T-helper 2 cell treated with Interferon-gamma antibody and Interleukin-4, amounts not matched to agents 5 μg/mL and 100 μg/mL, for 36 hours (primary cell): Measurements from ENCODE around the gene KIZ.

Experiments used
- DNase-seq: peaks from one replicate; pipeline ENCODE4 v3.0.0; 2021; ENCODE audit warnings: low spot score
- H3K27ac Mint-ChIP-seq: one replicate; pipeline ENCODE4 v1.8.0; 2021; ENCODE audit warnings: mild to moderate bottlenecking, mixed read lengths
- H3K27me3 Mint-ChIP-seq: one replicate; pipeline ENCODE4 v1.8.0; 2021; ENCODE audit warnings: low read depth, mixed read lengths
- H3K36me3 Mint-ChIP-seq: one replicate; pipeline ENCODE4 v1.8.0; 2021; ENCODE audit warnings: low read depth, mixed read lengths
- H3K4me1 Mint-ChIP-seq: one replicate; pipeline ENCODE4 v1.8.0; 2021; ENCODE audit warnings: low read depth, mixed read lengths
- H3K4me3 Mint-ChIP-seq: one replicate; pipeline ENCODE4 v1.8.0; 2022; ENCODE audit warnings: mild to moderate bottlenecking, moderate library complexity, mixed read lengths
- H3K9me3 Mint-ChIP-seq: one replicate; pipeline ENCODE4 v1.8.0; 2021; ENCODE audit warnings: mixed read lengths

KIZ gene

DNA sequence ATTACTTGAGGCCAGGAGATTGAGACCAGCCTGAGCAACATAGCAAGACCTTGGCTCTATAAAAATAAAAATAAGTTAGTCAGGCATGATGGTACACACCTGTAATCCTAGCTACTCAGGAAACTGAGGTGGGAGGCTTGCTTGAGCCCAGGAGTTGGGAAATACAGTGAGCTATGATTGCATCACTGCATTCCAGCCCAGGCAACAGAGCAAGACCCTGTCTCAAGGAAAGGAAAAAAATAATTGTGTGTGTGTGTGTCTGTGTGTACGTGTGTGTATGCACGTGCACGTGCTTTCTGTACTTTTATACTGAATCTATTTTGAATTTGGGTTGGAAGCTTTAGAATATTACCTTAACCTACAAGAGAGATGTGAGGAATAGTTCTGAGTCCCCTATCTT lies 58.9 kb downstream of the KIZ start:
- Mint-ChIP-seq H3K27me3 (no peaks in the 10 kb centered on the region), H3K4me3 (no peak overlapping the region), H3K27ac (no peak overlapping the region), H3K9me3 (no peaks in the 10 kb centered on the region), H3K4me1 (no peaks in the 10 kb centered on the region), H3K36me3 (no peaks in the 10 kb centered on the region)
- no peak for DNase-seq

DNA sequence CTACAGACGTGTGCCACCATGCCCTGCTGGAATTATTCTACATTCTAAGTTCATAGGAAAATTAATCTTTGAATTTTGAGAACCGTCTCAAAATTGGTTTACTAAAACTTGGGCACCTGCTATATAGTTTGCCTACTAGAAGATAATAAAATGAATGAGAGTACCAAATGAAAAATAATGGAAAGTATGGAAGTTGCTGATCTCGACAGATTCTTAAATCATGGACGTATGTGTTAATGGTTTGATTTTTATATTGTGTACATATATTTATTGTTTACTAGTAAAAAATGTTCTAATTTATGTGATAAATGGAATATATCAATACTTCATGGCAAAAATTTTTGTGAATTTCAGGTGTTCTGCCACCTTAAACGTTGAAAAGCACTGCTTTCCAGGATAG lies 60.0 kb downstream of the KIZ start:
- Mint-ChIP-seq H3K27ac (no peak overlapping the region), H3K4me3 (no peak overlapping the region), H3K36me3 (no peaks in the 10 kb centered on the region), H3K27me3 (no peaks in the 10 kb centered on the region), H3K9me3 (no peaks in the 10 kb centered on the region), H3K4me1 (no peaks in the 10 kb centered on the region)
- DNase-seq, result no peak

DNA sequence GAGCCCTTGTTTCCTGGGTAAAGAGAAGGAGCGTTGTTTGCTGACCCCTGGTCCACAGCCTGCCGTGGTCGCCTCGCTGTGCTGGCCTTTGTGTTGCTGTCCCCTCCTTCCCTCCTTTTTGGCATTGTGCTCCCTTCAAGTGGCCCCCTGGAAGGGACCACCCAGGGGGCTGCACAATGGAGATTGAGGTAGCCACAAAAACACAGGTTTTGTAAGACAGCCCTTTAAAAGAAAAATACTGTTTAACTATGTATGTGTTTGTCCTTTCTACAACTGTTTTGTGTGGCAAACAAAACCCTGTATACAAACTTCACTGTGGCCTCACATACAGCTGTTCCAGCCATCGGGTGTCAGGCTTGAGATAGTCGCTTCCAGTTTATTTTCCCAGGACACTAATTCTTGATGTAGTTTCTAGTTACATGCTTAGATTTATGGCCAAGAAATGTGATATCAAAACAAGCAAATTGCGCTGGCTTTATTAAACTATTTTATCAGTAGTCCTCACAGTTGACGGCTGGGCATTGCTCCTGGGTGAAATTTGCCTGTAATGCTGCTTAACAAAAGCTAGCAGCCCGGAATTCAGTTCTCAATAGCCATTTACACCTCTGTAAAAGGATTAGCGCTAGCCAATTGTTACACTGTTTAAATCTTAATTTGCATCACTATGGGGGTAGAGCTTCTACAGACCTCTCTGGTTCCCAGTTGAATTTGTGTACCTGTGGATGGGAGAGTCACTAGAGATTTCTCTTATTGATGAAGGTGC lies 64.1 kb downstream of the KIZ start:
- no peak overlapping the region for H3K4me3 Mint-ChIP-seq
- no peaks in the 10 kb centered on the region for H3K9me3 Mint-ChIP-seq
- peaks cover 2% of the 10 kb centered on the region for H3K4me1 Mint-ChIP-seq
- DNase-seq, result no peak
- no peaks in the 10 kb centered on the region for H3K36me3 Mint-ChIP-seq
- no peak overlapping the region for H3K27ac Mint-ChIP-seq
- H3K27me3 Mint-ChIP-seq, result no peaks in the 10 kb centered on the region

DNA sequence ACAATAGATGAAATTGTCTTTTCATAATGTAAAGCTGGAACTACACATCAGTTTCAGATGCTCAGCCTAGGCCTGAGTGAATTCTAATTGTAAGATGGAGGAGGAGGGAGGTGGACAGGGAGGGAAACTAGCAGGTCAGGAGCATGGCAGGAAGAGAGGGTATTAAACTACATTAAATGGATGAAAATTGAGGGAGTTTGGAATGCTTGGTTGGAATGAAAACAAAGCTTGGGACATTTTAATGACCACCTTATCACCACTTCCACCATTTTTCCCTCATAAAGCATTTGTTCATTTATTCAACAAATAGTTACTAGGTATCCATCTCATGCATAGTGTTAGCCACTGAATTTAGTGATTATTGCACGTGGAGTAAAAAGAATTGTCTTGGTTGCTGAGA lies 65.0 kb downstream of the KIZ start:
- Mint-ChIP-seq H3K4me1 (peaks cover 2% of the 10 kb centered on the region), H3K36me3 (no peaks in the 10 kb centered on the region), H3K4me3 (no peak overlapping the region), H3K9me3 (no peaks in the 10 kb centered on the region), H3K27ac (no peak overlapping the region), H3K27me3 (no peaks in the 10 kb centered on the region)
- no peak for DNase-seq

DNA sequence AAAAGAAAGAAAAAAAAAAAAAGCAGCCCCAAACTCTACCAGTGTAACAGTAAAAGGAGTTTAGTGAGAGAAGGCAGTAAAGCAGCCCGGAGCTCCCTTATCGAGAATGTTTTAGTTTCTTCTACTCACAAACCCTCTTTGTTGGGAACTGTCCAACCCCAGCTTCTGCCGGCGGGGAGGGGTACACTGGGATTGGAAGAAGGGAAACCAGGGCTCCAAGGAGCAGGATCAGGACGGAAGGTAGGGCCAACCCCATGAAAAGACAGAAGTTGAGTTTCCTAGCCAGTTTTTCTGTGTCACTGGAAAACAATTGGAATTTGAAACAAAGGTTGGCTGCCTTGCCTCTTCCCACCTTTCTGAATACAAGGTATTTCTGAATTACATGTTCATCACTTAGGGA lies 66.0 kb downstream of the KIZ start:
- DNase-seq, result no peak
- H3K9me3 Mint-ChIP-seq, result no peaks in the 10 kb centered on the region
- H3K36me3 Mint-ChIP-seq, result no peaks in the 10 kb centered on the region
- no peaks in the 10 kb centered on the region for H3K27me3 Mint-ChIP-seq
- no peak overlapping the region for H3K4me3 Mint-ChIP-seq
- H3K4me1 Mint-ChIP-seq, result peaks cover 2% of the 10 kb centered on the region
- H3K27ac Mint-ChIP-seq, result no peak overlapping the region

DNA sequence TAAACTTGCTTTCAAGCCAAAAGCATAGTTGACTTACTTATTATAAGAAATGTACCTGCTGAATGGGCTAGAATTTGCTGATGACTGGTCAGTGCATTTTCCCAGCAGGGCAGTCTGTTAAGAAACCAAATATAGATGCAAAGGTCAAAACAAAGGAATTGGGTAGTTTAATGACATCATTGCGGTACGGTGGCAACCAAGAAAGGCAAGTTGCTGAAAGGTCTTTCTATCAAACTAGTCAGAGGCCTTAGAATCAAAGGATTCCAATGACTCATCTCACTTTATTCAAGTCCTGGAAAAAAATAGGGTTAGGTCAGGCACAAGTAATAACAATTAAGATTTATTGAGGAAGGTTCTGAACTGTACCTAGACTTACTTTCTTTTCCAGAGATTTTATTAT lies 76.4 kb downstream of the KIZ start:
- Mint-ChIP-seq H3K27me3 (no peaks in the 10 kb centered on the region), H3K9me3 (no peaks in the 10 kb centered on the region), H3K27ac (no peak overlapping the region), H3K36me3 (no peaks in the 10 kb centered on the region), H3K4me1 (no peaks in the 10 kb centered on the region), H3K4me3 (no peak overlapping the region)
- no peak for DNase-seq

DNA sequence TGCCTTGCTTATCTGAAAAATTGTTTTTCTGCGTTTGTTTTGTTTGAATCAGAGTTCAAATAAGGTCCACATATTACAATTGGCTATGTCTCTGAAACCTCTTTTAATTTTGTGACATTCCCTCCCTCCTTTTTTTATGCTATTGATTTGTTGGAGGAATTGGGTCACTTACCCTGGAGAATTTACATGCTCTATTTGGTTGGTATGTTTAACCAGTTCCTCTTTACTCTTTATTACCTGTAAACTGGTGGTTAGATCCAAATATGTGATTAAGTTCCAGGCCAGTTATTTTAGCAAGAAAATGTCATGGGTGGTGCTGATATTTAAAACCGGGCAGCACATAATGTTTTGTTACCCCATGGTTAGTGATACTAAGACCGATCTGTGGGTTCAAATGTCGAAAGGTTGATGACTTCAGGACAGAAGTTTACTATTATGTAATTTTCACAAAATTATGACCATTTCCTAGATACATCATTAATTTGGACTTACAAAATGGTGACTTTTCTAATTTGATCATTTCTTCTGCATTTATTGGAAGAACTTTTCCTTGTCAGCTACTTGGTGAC lies 77.3 kb downstream of the KIZ start:
- no peaks in the 10 kb centered on the region for H3K4me1 Mint-ChIP-seq
- H3K36me3 Mint-ChIP-seq, result no peaks in the 10 kb centered on the region
- no peaks in the 10 kb centered on the region for H3K9me3 Mint-ChIP-seq
- no peak for DNase-seq
- no peak overlapping the region for H3K4me3 Mint-ChIP-seq
- no peak overlapping the region for H3K27ac Mint-ChIP-seq
- no peaks in the 10 kb centered on the region for H3K27me3 Mint-ChIP-seq

DNA sequence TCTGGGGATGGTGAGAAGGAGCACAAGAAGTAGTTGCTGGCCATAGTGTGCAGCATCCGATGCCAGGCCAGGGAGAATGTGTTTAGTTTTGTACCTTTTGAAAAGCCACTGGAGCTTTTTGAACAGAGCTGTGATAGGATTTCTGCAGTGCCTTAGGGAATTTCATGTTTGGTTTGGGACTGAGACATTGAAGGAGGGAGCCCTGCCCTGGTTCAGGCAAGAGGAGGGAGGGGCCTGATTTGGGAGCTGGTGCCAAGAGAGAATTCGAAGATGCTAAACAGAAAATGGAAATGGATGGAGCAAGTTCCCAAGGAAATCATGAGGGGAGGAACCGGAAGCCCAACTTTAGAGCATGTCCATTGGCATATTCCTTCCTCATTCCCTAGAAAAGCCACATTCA lies 80.7 kb downstream of the KIZ start:
- no peak overlapping the region for H3K4me3 Mint-ChIP-seq
- no peak overlapping the region for H3K27ac Mint-ChIP-seq
- no peaks in the 10 kb centered on the region for H3K4me1 Mint-ChIP-seq
- no peaks in the 10 kb centered on the region for H3K9me3 Mint-ChIP-seq
- DNase-seq, result no peak
- no peaks in the 10 kb centered on the region for H3K36me3 Mint-ChIP-seq
- no peaks in the 10 kb centered on the region for H3K27me3 Mint-ChIP-seq

DNA sequence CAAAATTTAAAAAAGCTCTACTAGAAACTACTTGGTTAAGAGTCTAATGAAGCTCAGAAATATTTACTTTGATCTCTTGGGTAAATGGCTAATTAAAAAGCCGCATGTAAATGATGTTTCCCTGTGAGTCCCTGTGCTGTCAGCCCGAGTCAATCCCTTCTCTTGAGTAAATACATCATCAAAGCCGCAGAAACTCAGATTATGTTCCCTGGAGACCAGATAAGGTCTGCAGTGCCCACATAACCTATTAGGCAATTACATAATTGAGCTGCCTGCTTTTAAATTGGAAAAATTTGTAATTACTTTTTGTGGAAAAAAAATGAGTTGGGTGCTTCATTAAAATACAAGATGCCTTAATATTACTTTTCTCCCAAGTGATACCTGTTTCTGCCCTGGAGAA lies 83.1 kb downstream of the KIZ start:
- Mint-ChIP-seq H3K4me3 (no peak overlapping the region), H3K27me3 (no peaks in the 10 kb centered on the region), H3K36me3 (no peaks in the 10 kb centered on the region), H3K27ac (no peak overlapping the region), H3K9me3 (no peaks in the 10 kb centered on the region), H3K4me1 (no peaks in the 10 kb centered on the region)
- no peak for DNase-seq

DNA sequence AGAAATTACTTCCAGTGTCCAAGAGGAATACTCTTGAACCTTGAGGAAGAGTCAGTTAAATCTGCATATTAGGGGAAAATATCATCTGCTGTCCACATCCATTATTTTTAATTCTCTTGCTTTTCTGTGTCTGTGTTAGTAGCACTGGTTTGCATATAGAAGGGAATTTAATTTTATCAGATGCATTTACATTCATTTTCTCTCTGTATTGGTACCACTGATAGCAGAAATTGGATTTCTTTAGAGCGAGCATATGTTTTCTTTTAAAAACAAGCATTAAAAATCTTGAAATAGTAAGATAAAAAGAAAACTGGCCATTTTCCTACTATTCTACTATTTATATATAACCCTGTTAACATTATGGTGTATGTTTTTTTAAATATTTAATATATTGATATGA lies 83.8 kb downstream of the KIZ start:
- H3K9me3 Mint-ChIP-seq, result no peaks in the 10 kb centered on the region
- no peak for DNase-seq
- H3K36me3 Mint-ChIP-seq, result no peaks in the 10 kb centered on the region
- H3K4me1 Mint-ChIP-seq, result no peaks in the 10 kb centered on the region
- no peak overlapping the region for H3K4me3 Mint-ChIP-seq
- H3K27ac Mint-ChIP-seq, result no peak overlapping the region
- H3K27me3 Mint-ChIP-seq, result no peaks in the 10 kb centered on the region

DNA sequence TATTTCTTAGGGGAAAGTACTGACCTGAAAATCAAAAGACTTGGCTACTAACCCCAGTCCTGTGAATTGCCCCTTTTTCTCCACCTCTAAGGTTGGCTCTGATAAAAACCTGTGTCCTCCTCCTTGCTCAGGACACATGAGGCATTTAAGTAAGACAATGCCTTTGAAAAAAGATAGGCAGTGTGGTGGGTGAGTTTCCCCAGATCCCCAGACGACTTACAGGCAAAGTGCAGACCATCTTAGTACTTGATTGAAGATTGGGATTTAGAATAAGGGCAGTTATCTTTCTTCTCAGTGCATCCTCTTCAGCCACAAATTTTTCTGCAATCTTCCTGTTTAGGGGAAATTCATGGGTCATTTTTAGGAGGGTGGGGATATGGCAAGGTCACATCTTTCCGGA lies 87.8 kb downstream of the KIZ start:
- H3K36me3 Mint-ChIP-seq, result no peaks in the 10 kb centered on the region
- no peak for DNase-seq
- no peaks in the 10 kb centered on the region for H3K9me3 Mint-ChIP-seq
- H3K27ac Mint-ChIP-seq, result no peak overlapping the region
- no peak overlapping the region for H3K4me3 Mint-ChIP-seq
- H3K27me3 Mint-ChIP-seq, result no peaks in the 10 kb centered on the region
- no peaks in the 10 kb centered on the region for H3K4me1 Mint-ChIP-seq

DNA sequence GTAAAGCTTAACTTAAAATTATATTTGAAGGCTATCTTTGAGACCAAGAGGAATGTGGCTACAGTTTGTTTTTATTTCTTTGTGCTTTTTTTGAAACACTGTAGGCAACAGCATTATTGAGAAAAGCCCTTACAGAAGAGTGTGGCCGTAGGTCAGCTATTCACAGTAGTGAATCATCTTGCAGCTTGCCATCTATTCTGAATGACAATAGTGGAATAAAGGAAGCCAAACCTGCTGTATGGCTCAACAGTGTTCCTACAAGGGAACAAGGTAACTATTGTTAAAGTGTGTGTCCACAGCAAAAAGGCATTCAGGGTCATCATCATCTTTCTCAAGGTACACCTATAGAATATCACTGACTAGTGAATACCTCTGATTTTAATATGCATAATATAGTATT lies 88.5 kb downstream of the KIZ start:
- Mint-ChIP-seq H3K4me3 (no peak overlapping the region), H3K9me3 (no peaks in the 10 kb centered on the region), H3K27ac (no peak overlapping the region), H3K36me3 (no peaks in the 10 kb centered on the region), H3K4me1 (no peaks in the 10 kb centered on the region), H3K27me3 (no peaks in the 10 kb centered on the region)
- DNase-seq, result no peak

DNA sequence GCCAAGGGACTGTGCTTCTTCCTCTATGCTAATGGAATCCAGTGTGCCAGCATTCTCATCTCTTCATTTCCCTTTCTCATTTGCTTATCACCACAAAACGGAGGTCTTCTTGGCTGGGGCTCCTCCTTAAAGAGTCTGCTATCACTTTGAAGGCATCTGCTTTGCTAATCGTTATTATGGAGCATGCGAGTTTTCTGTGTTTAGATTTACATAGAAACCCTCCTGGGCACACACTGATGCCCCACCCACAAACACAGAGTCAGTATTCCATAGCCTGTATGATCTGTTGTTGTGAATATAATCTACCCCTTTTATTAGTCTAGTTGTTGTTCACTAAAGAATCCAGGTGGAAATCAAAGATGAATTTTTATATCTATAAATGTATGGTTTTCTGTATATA lies 93.8 kb downstream of the KIZ start:
- Mint-ChIP-seq H3K36me3 (no peaks in the 10 kb centered on the region), H3K9me3 (no peaks in the 10 kb centered on the region), H3K4me1 (no peaks in the 10 kb centered on the region), H3K27me3 (no peaks in the 10 kb centered on the region), H3K4me3 (no peak overlapping the region), H3K27ac (no peak overlapping the region)
- DNase-seq, result no peak

DNA sequence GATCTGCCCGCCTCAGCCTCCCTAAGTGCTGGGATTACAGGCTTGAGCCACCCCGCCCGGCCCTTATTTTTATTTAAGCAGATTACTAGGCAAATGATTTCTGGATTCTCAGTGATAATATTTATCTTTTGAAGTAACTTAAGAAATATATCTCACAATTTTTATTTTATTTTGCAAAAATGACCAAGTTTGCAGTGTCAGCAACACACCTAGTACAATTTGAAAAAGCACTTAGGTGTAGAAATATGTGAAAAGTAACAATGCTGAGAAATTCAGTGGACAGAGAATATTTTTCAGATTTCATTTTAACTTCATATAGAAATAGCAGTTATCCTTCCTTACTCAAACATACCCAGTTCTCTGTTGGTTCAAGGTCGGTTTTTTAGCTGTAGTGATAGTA lies 98.3 kb downstream of the KIZ start:
- no peaks in the 10 kb centered on the region for H3K9me3 Mint-ChIP-seq
- H3K27me3 Mint-ChIP-seq, result no peaks in the 10 kb centered on the region
- no peak for DNase-seq
- H3K36me3 Mint-ChIP-seq, result no peaks in the 10 kb centered on the region
- no peak overlapping the region for H3K27ac Mint-ChIP-seq
- no peaks in the 10 kb centered on the region for H3K4me1 Mint-ChIP-seq
- H3K4me3 Mint-ChIP-seq, result no peak overlapping the region
